IPS-NIHi7 (cell line): ENCODE results near the gene MVD.
A peak's percentile ranks its signal among the peaks of the same experiment; 100 is the strongest.
"Not testable (repeated sequence)": the region's sequence is repeated elsewhere in the genome, so short reads cannot be mapped to it uniquely, and the experiment has no call there.

Experiments
- DNase-seq: peaks from one replicate; pipeline ENCODE4 v3.0.0; 2012; ENCODE audit warnings: mixed read lengths; ENCODE audit errors: extremely low spot score

Gene MVD

GRCh38 chr16:88626646-88627045, 36.2 kb downstream of the MVD start:
- no peak for DNase-seq

GRCh38 chr16:88624977-88625576, 37.8 kb downstream of the MVD start:
- no peak for DNase-seq

- DNase-seq, result no peak
Measured at GRCh38 chr16:88624481-88624880, 38.4 kb downstream of the MVD start.

GRCh38 chr16:88623858-88624257, 39.0 kb downstream of the MVD start:
- DNase-seq, result no peak

- no peak for DNase-seq
Measured at GRCh38 chr16:88622866-88623265, 40.0 kb downstream of the MVD start.

GRCh38 chr16:88622125-88622524, 40.8 kb downstream of the MVD start:
- DNase-seq, result no peak

GRCh38 chr16:88619859-88620815, 42.8 kb downstream of the MVD start:
- DNase-seq, result no peak

- DNase-seq, result no peak
Measured at GRCh38 chr16:88618956-88619667, 43.8 kb downstream of the MVD start.

GRCh38 chr16:88618182-88618955, 44.5 kb downstream of the MVD start:
- DNase-seq, result no peak

GRCh38 chr16:88617268-88618031, 45.4 kb downstream of the MVD start:
- no peak for DNase-seq

- no peak for DNase-seq
Measured at GRCh38 chr16:88616736-88617135, 46.2 kb downstream of the MVD start.

GRCh38 chr16:88616320-88616719, 46.6 kb downstream of the MVD start:
- no peak for DNase-seq

GRCh38 chr16:88614818-88615580, 47.9 kb downstream of the MVD start:
- DNase-seq, result no peak

GRCh38 chr16:88613911-88614817, 48.7 kb downstream of the MVD start:
- DNase-seq, result no peak

- no peak for DNase-seq
Measured at GRCh38 chr16:88613293-88613692, 49.6 kb downstream of the MVD start.

GRCh38 chr16:88610909-88611812, 51.7 kb downstream of the MVD start:
- DNase-seq, result peak; percentile 86

GRCh38 chr16:88610080-88610479, 52.8 kb downstream of the MVD start:
- peak; percentile 62 for DNase-seq

- DNase-seq, result not testable (repeated sequence)
Measured at GRCh38 chr16:88609426-88609825, 53.5 kb downstream of the MVD start.
